HG03558 (cell line): ENCODE results near the gene SH2D4B.

Experiments used
- ATAC-seq: cut with Tn5 transposase; IDR thresholded peaks from one replicate; pipeline ENCODE4 v1.9.1; 2021; ENCODE audit warnings: moderate number of reproducible peaks; ENCODE audit not compliant: unreplicated experiment; ENCODE audit errors: extremely low read depth

The SH2D4B gene

GRCh38 chr10:80582286-80582960 lies 44.7 kb downstream of the SH2D4B start:
- ATAC-seq, result no peak

DNA sequence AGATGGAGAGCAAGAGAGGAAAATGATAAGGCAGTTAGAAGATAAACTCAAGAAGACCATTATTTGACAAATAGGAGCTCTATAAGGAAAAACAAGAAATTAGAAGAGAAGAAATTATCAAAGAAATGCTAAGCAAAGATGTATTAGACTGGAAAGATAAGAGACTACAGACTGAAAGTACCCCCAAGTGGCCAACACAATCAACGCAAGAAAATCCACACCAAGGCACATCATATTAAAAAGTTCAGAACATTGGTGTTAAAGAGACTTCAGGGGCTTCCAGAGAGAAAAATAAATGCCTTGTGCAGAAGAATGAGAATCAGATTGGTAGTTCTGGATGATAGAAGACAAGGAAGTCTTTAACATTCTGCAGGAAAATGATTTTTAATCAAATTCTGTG lies 46.0 kb downstream of the SH2D4B start:
- no peak for ATAC-seq

GRCh38 chr10:80585812-80586211 lies 48.1 kb downstream of the SH2D4B start:
- no peak for ATAC-seq

- ATAC-seq, result no peak
Measured at GRCh38 chr10:80588546-80588945, 50.8 kb downstream of the SH2D4B start.

DNA sequence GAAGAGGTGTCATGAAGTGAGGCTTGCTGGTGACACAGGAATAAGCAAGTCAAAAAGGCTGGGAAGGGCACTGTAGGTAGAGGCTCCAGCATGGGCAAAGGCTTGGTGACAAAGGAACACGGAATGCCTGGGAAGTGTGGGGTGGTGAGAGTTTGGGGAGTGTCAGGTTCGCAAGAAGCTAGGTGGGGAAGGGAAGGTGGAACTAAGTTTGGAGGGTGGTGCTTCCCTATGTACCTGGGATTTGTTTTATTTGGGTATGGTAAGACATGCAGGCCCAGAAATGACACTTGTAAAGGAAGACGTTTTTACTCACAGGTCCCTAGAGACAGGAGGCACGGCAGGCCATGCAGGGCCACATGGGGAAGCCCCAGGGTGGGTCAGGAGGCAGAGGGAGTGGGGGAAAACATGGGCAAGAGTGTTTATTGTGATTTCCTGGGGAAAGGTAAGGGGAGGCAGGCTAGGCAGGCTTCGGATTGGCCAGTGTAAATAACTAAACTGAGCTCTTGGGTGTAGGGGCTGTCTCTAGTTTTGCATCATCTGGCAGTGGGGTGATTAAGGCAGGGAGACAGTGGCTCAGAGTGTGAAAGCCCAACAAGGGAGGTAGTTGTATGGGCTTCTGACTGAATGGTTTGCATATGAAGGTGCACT lies 52.1 kb downstream of the SH2D4B start:
- ATAC-seq, result peak; percentile 85

- no peak for ATAC-seq
Measured at GRCh38 chr10:80590585-80591125, 53.0 kb downstream of the SH2D4B start.

GRCh38 chr10:80596391-80597257 lies 58.9 kb downstream of the SH2D4B start:
- ATAC-seq, result peak; percentile 26

DNA sequence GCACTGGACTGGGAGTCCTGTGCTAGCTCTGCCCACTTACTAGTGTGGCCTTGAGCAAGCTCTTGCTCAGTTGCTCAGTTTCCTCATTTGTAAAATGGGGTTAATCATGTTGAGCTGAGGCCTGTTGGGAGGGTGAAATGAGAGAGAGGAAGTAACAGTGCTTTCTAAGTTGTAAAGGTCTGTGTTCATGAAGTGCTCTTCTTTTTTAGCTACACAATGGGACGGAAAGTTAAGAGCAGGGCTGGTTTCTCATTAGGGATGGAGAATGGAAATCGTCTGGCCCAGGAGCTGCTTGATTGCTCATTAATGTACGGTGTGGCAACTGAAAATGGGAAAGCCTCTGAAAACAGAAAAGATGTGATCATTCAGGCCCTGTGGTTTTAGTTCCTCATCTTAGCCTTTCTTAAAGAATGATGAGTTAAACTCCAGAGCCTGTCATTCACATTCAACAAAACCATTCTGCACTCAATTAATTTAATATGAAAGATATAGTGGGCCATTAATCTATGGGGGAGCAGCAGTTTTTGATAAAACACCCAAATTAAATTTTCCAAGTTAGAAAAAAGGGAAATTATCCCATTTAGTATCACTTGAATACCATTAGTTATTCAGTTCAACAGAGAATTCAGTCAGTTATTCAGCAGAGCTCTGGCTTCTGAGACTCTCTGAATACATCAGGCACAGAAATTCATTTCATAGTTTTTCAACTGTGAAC lies 60.5 kb downstream of the SH2D4B start:
- ATAC-seq, result peak; percentile 50

- no peak for ATAC-seq
Measured at GRCh38 chr10:80598951-80599350, 61.2 kb downstream of the SH2D4B start.

- peak; percentile 57 for ATAC-seq
Measured at GRCh38 chr10:80599424-80599847, 61.7 kb downstream of the SH2D4B start.

- ATAC-seq, result no peak
Measured at GRCh38 chr10:80600256-80600655, 62.6 kb downstream of the SH2D4B start.

DNA sequence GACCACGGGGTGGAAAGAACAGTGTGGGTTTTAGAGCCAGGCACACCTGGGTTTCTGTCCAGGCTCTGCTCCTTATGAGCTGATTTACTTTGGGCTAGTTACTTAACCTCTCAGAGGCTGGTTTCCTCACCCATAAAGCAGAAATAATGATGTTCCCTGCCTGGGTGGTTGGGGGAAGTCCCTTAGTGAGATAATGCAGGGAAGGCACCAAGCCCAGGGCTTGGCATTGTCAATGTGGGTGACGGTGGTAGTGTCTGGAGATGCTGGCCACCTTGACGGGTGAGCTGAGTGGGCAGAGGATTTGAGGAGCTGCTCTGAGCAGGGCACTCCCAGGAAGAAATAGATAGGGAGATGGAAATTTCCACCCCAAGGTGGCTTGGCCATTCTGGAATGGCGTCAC lies 65.2 kb downstream of the SH2D4B start:
- no peak for ATAC-seq

- ATAC-seq, result no peak
Measured at GRCh38 chr10:80603516-80603915, 65.8 kb downstream of the SH2D4B start.

GRCh38 chr10:80608706-80609105 lies 71.0 kb downstream of the SH2D4B start:
- ATAC-seq, result no peak

GRCh38 chr10:80609331-80609730 lies 71.6 kb downstream of the SH2D4B start:
- ATAC-seq, result no peak

GRCh38 chr10:80611481-80612185 lies 73.9 kb downstream of the SH2D4B start:
- no peak for ATAC-seq

DNA sequence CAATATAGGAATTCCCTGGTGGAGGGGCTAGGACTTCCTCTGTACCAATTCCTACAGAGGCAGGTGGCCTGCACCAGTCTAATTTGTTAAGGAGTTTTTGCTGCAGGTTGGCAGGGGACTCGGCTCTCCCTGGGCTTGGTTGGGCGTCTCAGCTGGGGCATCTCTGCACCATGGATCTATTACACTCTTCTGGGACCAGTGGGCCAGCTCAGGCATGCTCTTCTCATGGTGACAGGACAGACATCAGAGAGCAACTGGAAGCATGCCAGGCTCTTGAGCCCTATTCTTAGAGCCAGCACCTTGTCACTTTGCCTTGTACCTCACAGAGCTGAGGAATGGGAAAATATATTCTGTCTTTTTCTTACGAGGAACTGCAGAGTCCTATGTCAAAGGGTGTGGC lies 74.6 kb downstream of the SH2D4B start:
- ATAC-seq, result no peak

DNA sequence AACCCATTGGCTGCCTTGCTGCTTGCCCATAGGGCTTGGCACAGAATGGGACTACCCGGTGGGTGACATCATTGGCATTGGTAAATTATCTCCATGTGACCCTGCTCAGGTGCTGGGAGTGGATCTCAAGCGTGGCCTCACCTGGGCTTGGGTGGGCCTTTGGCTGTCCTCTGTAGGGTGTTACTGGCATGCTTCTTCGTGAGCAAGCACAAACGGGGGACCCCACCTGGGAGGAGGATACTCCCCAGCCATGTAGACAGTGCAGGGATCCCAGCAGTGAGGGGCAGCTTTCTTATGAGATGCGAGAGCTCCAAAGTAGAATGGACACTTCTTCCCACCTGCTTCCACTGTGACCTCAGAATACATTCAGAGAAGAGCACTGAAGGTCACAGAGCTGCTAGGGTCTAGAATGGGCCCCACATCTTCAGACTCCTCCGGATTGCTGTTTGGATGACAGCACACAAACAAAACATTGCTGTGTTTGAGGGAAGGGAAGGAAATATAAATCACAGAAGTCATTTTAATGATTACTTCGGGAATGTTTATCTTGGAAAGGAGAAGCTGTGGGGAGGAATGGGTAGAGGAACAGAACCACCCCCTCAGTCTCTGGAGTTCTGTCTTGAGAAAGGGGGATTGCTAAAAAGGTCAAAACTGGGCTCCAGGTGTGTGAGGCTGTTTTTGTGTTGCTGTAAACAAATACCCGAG lies 75.9 kb downstream of the SH2D4B start:
- no peak for ATAC-seq
